ENCODE data around the gene IL1RAPL1.

Gene IL1RAPL1

GRCh38 chrX:29834764-29835163, 1247.5 kb downstream of the IL1RAPL1 start:
- FAIRE-seq: no peak

GRCh38 chrX:29841750-29842149, 1254.5 kb downstream of the IL1RAPL1 start:
- FAIRE-seq: no peak

- FAIRE-seq: no peak
These were observed 1255.3 kb downstream of the IL1RAPL1 start for GRCh38 chrX:29842552-29842951.

GRCh38 chrX:29851857-29852605, 1264.8 kb downstream of the IL1RAPL1 start:
- no peak for FAIRE-seq

GRCh38 chrX:29852767-29853166, 1265.5 kb downstream of the IL1RAPL1 start:
- FAIRE-seq: no peak

- no peak for FAIRE-seq
These were observed 1271.5 kb downstream of the IL1RAPL1 start for GRCh38 chrX:29858714-29859113.

GRCh38 chrX:29862126-29862677, 1275.0 kb downstream of the IL1RAPL1 start:
- no peak for FAIRE-seq

GRCh38 chrX:29867971-29868370, 1280.7 kb downstream of the IL1RAPL1 start:
- FAIRE-seq: no peak

GRCh38 chrX:29869837-29870236, 1282.6 kb downstream of the IL1RAPL1 start:
- no peak for FAIRE-seq

- FAIRE-seq: no peak
These were observed 1283.4 kb downstream of the IL1RAPL1 start for GRCh38 chrX:29870608-29871007.

GRCh38 chrX:29872831-29873230, 1285.6 kb downstream of the IL1RAPL1 start:
- no peak for FAIRE-seq

- no peak for FAIRE-seq
These were observed 1289.5 kb downstream of the IL1RAPL1 start for GRCh38 chrX:29876733-29877132.

- FAIRE-seq: no peak
These were observed 1293.7 kb downstream of the IL1RAPL1 start for GRCh38 chrX:29880977-29881376.

GRCh38 chrX:29890004-29890403, 1302.8 kb downstream of the IL1RAPL1 start:
- FAIRE-seq: no peak

GRCh38 chrX:29890646-29891200, 1303.5 kb downstream of the IL1RAPL1 start:
- no peak for FAIRE-seq

- no peak for FAIRE-seq
These were observed 1314.8 kb downstream of the IL1RAPL1 start for GRCh38 chrX:29902004-29902403.

GRCh38 chrX:29903360-29903759, 1316.1 kb downstream of the IL1RAPL1 start:
- FAIRE-seq: no peak

- FAIRE-seq: no peak
These were observed 1324.4 kb downstream of the IL1RAPL1 start for GRCh38 chrX:29911673-29912072.

GRCh38 chrX:29913647-29914046, 1326.4 kb downstream of the IL1RAPL1 start:
- FAIRE-seq: no peak

GRCh38 chrX:29922607-29923006, 1335.4 kb downstream of the IL1RAPL1 start:
- no peak for FAIRE-seq

- no peak for FAIRE-seq
These were observed 1338.8 kb downstream of the IL1RAPL1 start for GRCh38 chrX:29926056-29926455.

- FAIRE-seq: no peak
These were observed 1339.4 kb downstream of the IL1RAPL1 start for GRCh38 chrX:29926659-29927058.

GRCh38 chrX:29935455-29935854, 1348.2 kb downstream of the IL1RAPL1 start:
- no peak for FAIRE-seq

- FAIRE-seq: no peak
These were observed 1353.5 kb downstream of the IL1RAPL1 start for GRCh38 chrX:29940750-29941149.

Measured in TTC549 (cell line).